ENCODE measurements around the gene ZRANB2.
A peak's percentile ranks its signal among the peaks of the same experiment; 100 is the strongest.

The ZRANB2 gene

DNA sequence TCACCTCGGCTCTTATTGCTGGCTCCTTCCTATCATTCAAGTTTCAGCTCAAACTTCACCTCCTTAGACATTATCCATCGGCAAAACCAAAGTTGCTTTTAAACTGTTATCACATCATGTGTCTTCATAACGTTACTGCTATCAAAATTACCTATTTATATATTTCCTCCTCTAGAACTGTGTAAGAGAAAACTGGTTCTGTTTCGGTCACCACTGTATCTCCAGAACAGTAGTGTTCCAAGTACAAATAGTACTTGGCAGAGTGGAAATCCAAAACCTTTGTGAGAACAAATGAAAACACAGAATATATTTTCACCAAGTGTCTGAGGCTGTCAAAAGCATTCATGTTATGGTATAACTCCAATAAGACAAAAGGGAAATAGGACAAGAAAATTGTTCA is 9.1 kb downstream of the ZRANB2 start:
- Histone ChIP-seq H3K36me3 (ENCODE audit: insufficient read depth, insufficient read length, low read length) (peaks cover 99% of the 10 kb centered on the region), H3K9me3 (ENCODE audit: insufficient read depth, low read length) (no peaks in the 10 kb centered on the region), H3K4me3 (ENCODE audit: insufficient read length, low read depth) (no peak overlapping the region), H3K4me1 (ENCODE audit: insufficient read depth, insufficient read length) (no peaks in the 10 kb centered on the region), H3K27me3 (ENCODE audit: insufficient read depth, insufficient read length) (no peaks in the 10 kb centered on the region), H3K9ac (ENCODE audit: insufficient read length, low read depth) (no peak overlapping the region)
- no peak for DNase-seq (ENCODE audit: low read depth, low spot score)
- TF ChIP-seq SUZ12 (IDR thresholded peaks at IDR 0.05; ENCODE audit: extremely low read depth, insufficient read depth, insufficient read length) = no peak
- no peak for TF ChIP-seq YY1 (IDR thresholded peaks at IDR 0.05; ENCODE audit: insufficient read depth, insufficient read length)
- no peak for TF ChIP-seq ZNF274 (IDR thresholded peaks at IDR 0.05; ENCODE audit: low read depth, low read length)

DNA sequence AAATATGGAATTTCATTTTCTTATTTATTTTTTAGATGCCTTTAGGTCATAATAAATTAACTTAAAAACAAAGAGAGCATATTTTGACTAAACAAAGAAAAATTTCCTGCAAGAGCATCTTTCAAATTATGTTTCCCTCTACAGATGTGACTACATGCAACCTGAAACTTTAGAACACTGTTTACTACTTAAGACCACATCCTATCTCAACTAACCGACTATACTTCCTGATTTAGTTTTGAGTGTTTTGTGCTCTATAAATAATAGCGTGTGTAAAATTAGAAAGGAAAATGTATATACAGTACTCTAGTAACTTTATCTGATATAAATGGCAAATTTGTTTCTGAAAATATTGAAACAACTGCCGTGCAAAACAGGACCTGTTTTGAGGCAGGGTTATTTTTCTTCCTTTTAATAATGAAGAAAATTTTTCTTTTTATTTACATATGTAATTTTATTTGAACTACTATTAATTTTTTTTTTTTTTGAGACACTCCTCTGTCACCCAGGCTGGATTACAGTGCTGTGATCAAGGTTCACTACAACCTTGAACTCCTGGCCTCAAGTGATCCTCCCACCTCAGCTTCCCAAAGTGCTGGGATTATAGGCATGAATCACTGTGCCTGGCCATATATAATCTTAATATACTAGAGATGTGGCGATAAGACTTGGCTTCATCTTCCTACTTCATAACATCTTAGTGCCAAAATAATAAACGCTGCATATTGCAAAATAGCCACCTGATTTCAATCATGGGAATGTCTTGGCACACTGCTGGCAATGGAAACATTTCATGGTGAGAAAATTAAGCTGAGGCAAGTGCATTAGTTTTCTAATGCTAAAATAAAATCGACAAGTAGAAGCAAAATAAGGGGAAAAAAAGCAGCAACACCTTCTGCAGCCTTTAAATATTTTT is 12.3 kb downstream of the ZRANB2 start:
- H3K9me3 ChIP-seq (ENCODE audit: insufficient read depth, low read length) = no peaks in the 10 kb centered on the region
- TF ChIP-seq SUZ12 (IDR thresholded peaks at IDR 0.05; ENCODE audit: extremely low read depth, insufficient read depth, insufficient read length) = no peak
- H3K9ac ChIP-seq (ENCODE audit: insufficient read length, low read depth) = no peak overlapping the region
- H3K4me3 ChIP-seq (ENCODE audit: insufficient read length, low read depth) = no peak overlapping the region
- DNase-seq (ENCODE audit: low read depth, low spot score) = no peak
- peaks cover 100% of the 10 kb centered on the region for H3K36me3 ChIP-seq (ENCODE audit: insufficient read depth, insufficient read length, low read length)
- no peaks in the 10 kb centered on the region for H3K4me1 ChIP-seq (ENCODE audit: insufficient read depth, insufficient read length)
- no peaks in the 10 kb centered on the region for H3K27me3 ChIP-seq (ENCODE audit: insufficient read depth, insufficient read length)

DNA sequence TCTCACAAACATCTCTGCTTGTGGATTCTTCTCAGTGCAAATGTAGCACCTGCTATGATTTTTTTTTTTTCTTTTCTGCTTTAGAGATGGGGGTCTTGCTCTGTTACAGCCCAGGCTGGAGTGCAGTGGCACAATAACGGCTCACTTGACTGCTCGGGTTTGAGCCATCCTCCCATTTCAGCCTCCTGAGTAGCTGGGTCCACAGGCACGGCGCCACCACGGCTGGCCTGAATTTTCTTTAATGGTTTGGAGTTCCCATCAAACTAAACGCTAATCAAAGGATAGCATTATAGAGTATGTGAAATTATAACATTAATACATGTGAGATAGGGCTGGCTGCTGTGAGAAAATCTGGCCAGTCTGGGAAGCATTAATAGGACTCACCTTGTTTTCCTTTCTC is 26.0 kb downstream of the ZRANB2 start:
- no peak for TF ChIP-seq SUZ12 (IDR thresholded peaks at IDR 0.05; ENCODE audit: extremely low read depth, insufficient read depth, insufficient read length)
- TF ChIP-seq ZNF274 (IDR thresholded peaks at IDR 0.05; ENCODE audit: low read depth, low read length) = no peak
- H3K9me3 ChIP-seq (ENCODE audit: insufficient read depth, low read length) = no peaks in the 10 kb centered on the region

DNA sequence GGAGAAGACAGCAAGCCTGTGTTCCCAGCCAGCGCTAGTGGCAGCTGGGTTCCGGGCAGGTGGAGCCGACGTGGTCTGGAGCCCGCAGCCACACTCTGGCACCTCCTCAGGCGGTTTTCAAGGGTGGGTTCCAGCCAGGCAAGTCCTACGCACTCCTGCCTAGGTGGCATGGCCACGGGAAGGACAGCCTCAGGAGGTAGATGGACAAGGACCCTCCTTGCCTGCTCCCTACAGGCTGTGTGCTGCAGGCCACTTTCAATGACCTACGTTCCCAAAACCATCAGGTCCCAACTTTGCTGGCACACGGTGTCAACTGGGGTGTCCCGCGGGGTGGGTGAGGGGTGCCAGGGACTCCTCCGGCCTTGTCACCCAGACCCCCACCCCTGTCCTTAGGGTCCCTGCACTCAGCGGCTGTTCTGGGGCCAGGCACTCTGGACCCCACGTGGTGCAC is 26.5 kb downstream of the ZRANB2 start:
- Histone ChIP-seq H3K4me3 (ENCODE audit: insufficient read length, low read depth) (no peak overlapping the region), H3K27me3 (ENCODE audit: insufficient read depth, insufficient read length) (peaks cover under 1% of the 10 kb centered on the region), H3K9me3 (ENCODE audit: insufficient read depth, low read length) (no peaks in the 10 kb centered on the region), H3K9ac (ENCODE audit: insufficient read length, low read depth) (no peak overlapping the region), H3K4me1 (ENCODE audit: insufficient read depth, insufficient read length) (peaks cover 2% of the 10 kb centered on the region), H3K36me3 (ENCODE audit: insufficient read depth, insufficient read length, low read length) (peaks cover 29% of the 10 kb centered on the region)
- DNase-seq (ENCODE audit: low read depth, low spot score) = no peak
- TF ChIP-seq ZNF274 (IDR thresholded peaks at IDR 0.05; ENCODE audit: low read depth, low read length) (no peak), SUZ12 (IDR thresholded peaks at IDR 0.05; ENCODE audit: extremely low read depth, insufficient read depth, insufficient read length) (no peak), YY1 (IDR thresholded peaks at IDR 0.05; ENCODE audit: insufficient read depth, insufficient read length) (no peak)

More for the DNA sequence above, 26.0 kb downstream of the ZRANB2 start:
- Histone ChIP-seq H3K4me3 (ENCODE audit: insufficient read length, low read depth) (no peak overlapping the region), H3K4me1 (ENCODE audit: insufficient read depth, insufficient read length) (peaks cover 2% of the 10 kb centered on the region), H3K9ac (ENCODE audit: insufficient read length, low read depth) (no peak overlapping the region), H3K27me3 (ENCODE audit: insufficient read depth, insufficient read length) (no peaks in the 10 kb centered on the region), H3K36me3 (ENCODE audit: insufficient read depth, insufficient read length, low read length) (peaks cover 33% of the 10 kb centered on the region)
- no peak for DNase-seq (ENCODE audit: low read depth, low spot score)

DNA sequence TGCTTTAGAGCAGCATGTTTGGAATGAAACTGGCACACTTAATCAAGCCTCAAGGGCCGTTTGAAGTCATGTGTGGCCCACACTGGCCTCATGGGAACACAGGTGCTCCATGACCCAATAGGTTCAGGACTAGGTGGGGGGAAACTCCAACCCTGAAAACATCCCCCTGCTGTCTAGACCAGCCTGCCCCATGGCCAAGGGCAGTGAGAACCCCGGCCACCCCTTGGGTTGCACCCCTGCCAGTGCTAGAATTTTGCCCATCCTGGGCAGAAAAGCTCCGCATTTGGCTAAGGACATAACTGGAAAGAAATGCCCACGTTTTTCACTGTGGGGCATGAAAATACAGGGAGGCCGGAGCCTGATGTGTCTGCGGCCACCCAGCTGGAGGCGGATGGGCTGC is 27.1 kb downstream of the ZRANB2 start:
- H3K36me3 ChIP-seq (ENCODE audit: insufficient read depth, insufficient read length, low read length) = peaks cover 24% of the 10 kb centered on the region
- TF ChIP-seq ZNF274 (IDR thresholded peaks at IDR 0.05; ENCODE audit: low read depth, low read length) (no peak), YY1 (IDR thresholded peaks at IDR 0.05; ENCODE audit: insufficient read depth, insufficient read length) (no peak), SUZ12 (IDR thresholded peaks at IDR 0.05; ENCODE audit: extremely low read depth, insufficient read depth, insufficient read length) (no peak)
- H3K4me1 ChIP-seq (ENCODE audit: insufficient read depth, insufficient read length) = peaks cover 2% of the 10 kb centered on the region
- H3K4me3 ChIP-seq (ENCODE audit: insufficient read length, low read depth) = no peak overlapping the region
- no peaks in the 10 kb centered on the region for H3K9me3 ChIP-seq (ENCODE audit: insufficient read depth, low read length)
- no peak for DNase-seq (ENCODE audit: low read depth, low spot score)
- no peak overlapping the region for H3K9ac ChIP-seq (ENCODE audit: insufficient read length, low read depth)
- peaks cover 5% of the 10 kb centered on the region for H3K27me3 ChIP-seq (ENCODE audit: insufficient read depth, insufficient read length)

DNA sequence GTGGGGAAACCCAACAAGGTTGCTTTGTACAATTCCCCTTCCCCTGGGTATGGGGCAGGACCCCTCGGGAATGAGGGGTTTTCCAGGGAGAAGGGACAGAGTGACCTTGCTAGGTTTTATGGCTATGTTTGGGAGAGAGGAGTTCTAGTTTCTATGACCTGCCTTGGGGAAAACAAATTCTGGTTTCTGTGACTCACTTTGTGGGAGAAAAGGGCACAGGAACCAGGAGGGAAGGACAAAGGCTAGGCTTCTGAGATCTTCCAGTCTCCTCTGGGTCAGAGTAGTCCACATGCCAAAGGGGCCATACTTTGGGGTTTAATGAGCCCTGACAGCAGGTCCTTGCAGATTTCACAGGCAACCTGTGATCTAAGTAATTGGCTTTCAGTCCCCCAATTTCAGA is 27.7 kb downstream of the ZRANB2 start:
- no peak for DNase-seq (ENCODE audit: low read depth, low spot score)
- Histone ChIP-seq H3K9me3 (ENCODE audit: insufficient read depth, low read length) (no peaks in the 10 kb centered on the region), H3K27me3 (ENCODE audit: insufficient read depth, insufficient read length) (peaks cover 12% of the 10 kb centered on the region)

DNA sequence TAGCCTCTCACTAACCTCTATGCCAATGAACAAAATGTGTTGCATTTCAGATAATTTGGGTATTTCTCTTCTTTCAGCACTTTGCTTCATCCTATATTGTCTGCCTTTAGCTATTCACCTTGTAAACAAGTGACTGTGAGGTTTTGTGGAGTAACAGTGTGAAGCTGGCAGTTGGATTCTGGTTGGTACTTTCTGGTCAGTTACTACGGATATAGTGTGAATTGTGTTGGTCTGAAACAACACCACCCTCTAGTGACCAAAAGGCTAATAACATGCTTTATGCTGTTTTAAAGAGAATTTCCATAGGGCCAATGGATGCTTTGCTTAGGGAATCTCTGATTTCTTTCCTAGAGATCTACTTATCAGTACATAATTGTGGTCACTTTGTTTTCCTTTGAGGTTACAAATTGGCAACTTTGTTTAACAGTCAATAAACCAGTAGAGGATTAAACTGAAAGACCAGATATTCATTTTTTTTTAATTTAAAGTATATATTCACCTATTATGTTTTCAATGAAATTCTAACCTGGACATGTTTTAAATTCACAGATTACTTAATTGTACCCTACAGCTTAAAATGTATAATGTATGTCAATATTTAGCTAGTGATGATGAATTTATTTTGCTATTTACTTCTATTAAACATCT is 30.8 kb downstream of the ZRANB2 start:
- Histone ChIP-seq H3K4me3 (ENCODE audit: insufficient read length, low read depth) (no peak overlapping the region), H3K4me1 (ENCODE audit: insufficient read depth, insufficient read length) (peaks cover 4% of the 10 kb centered on the region), H3K9me3 (ENCODE audit: insufficient read depth, low read length) (no peaks in the 10 kb centered on the region), H3K9ac (ENCODE audit: insufficient read length, low read depth) (no peak overlapping the region), H3K27me3 (ENCODE audit: insufficient read depth, insufficient read length) (peaks cover 32% of the 10 kb centered on the region), H3K36me3 (ENCODE audit: insufficient read depth, insufficient read length, low read length) (no peaks in the 10 kb centered on the region)
- TF ChIP-seq YY1 (IDR thresholded peaks at IDR 0.05; ENCODE audit: insufficient read depth, insufficient read length) (no peak), ZNF274 (IDR thresholded peaks at IDR 0.05; ENCODE audit: low read depth, low read length) (no peak)
- DNase-seq (ENCODE audit: low read depth, low spot score) = peak; percentile 81

More for the DNA sequence above, 27.7 kb downstream of the ZRANB2 start:
- Histone ChIP-seq H3K9ac (ENCODE audit: insufficient read length, low read depth) (no peak overlapping the region), H3K4me1 (ENCODE audit: insufficient read depth, insufficient read length) (peaks cover 2% of the 10 kb centered on the region), H3K4me3 (ENCODE audit: insufficient read length, low read depth) (no peak overlapping the region), H3K36me3 (ENCODE audit: insufficient read depth, insufficient read length, low read length) (peaks cover 18% of the 10 kb centered on the region)
- no peak for TF ChIP-seq YY1 (IDR thresholded peaks at IDR 0.05; ENCODE audit: insufficient read depth, insufficient read length)
- no peak for TF ChIP-seq ZNF274 (IDR thresholded peaks at IDR 0.05; ENCODE audit: low read depth, low read length)
- TF ChIP-seq SUZ12 (IDR thresholded peaks at IDR 0.05; ENCODE audit: extremely low read depth, insufficient read depth, insufficient read length) = no peak

All from NT2/D1 (cell line).